CD14-positive monocyte (primary cell): ENCODE measurements around the gene RILPL1. TPM values are rescaled to one million over a fixed set of nuclear protein-coding genes. Genes with fewer than 3 reads are reported as not detected.
"Not testable (repeated sequence)": the region's sequence is repeated elsewhere in the genome, so short reads cannot be mapped to it uniquely, and the experiment has no call there.

Source experiments
- DNase-seq, 3 donors: peaks; one replicate each; pipeline ENCODE4 v3.0.0-alpha.2; 2011 to 2022
- H2AFZ ChIP-seq: 2 replicates; pipeline ENCODE4 v1.6.0; 2012; ENCODE audit warnings: mild to moderate bottlenecking, low read depth, low read length, inconsistent platforms; ENCODE audit not compliant: insufficient read depth, poor library complexity, severe bottlenecking
- H3K27ac ChIP-seq, 2 donors: 1 replicate in 1 of 2; 2 replicates in 1 of 2; pipeline ENCODE4 v1.5.1; 2012 to 2013; ENCODE audit warnings: low read length in 2 of 2, control low read depth in 1 of 2, inconsistent platforms in 1 of 2, low read depth in 1 of 2, mild to moderate bottlenecking in 1 of 2
- H3K27me3 ChIP-seq, 2 donors: one replicate each; pipeline versions ENCODE4 v1.6.0 to v1.6.1; 2011 to 2013; ENCODE audit warnings: low read length in 2 of 2; ENCODE audit not compliant: control insufficient read depth in 2 of 2, insufficient read depth in 2 of 2
- H3K36me3 ChIP-seq, 2 donors: replicated peaks in 1 of 2; 1 replicate in 1 of 2; 2 replicates in 1 of 2; pipeline versions ENCODE4 v1.5.1 to v1.6.1; 2012 to 2013; ENCODE audit warnings: low read length in 2 of 2, control low read depth in 1 of 2, inconsistent platforms in 1 of 2, mild to moderate bottlenecking in 1 of 2; ENCODE audit not compliant: insufficient read depth in 2 of 2, control insufficient read depth in 1 of 2
- H3K4me1 ChIP-seq, 2 donors: 1 replicate in 1 of 2; 2 replicates in 1 of 2; pipeline versions ENCODE4 v1.5.1 to v1.6.1; 2012 to 2013; ENCODE audit warnings: low read length in 2 of 2, control low read depth in 1 of 2, inconsistent platforms in 1 of 2, mild to moderate bottlenecking in 1 of 2, moderate library complexity in 1 of 2; ENCODE audit not compliant: insufficient read depth in 2 of 2, control insufficient read depth in 1 of 2
- H3K4me2 ChIP-seq: replicated peaks from 2 replicates; pipeline ENCODE3; 2012; ENCODE audit warnings: low read length, moderate library complexity, mild to moderate bottlenecking; ENCODE audit not compliant: poor library complexity, severe bottlenecking; ENCODE audit errors: extremely low read depth
- H3K4me3 ChIP-seq, 3 experiments: fragments of 200-600 bp in 1 of 3; sonication (generic) in 1 of 3; replicated peaks in 1 of 3; 1 replicate in 2 of 3; 2 replicates in 1 of 3; pipeline ENCODE4 v1.5.1; 2011 to 2013; ENCODE audit warnings: low read length in 3 of 3, mild to moderate bottlenecking in 3 of 3, control low read depth in 2 of 3, low read depth in 2 of 3, inconsistent platforms in 1 of 3, moderate library complexity in 1 of 3
- H3K79me2 ChIP-seq: 2 replicates; pipeline ENCODE4 v1.6.0; 2012; ENCODE audit warnings: mild to moderate bottlenecking, control low read depth, inconsistent platforms, low read length, moderate library complexity; ENCODE audit not compliant: insufficient read depth
- H3K9ac ChIP-seq: 2 replicates; pipeline ENCODE4 v1.6.0; 2017; ENCODE audit warnings: low read length, mild to moderate bottlenecking; ENCODE audit not compliant: insufficient read depth, poor library complexity, severe bottlenecking
- H3K9me3 ChIP-seq, 2 donors: replicated peaks in 1 of 2; 1 replicate in 1 of 2; 2 replicates in 1 of 2; pipeline versions ENCODE4 v1.5.1 to v1.6.1; 2012 to 2013; ENCODE audit warnings: low read length in 2 of 2, control low read depth in 1 of 2; ENCODE audit not compliant: control insufficient read depth in 1 of 2, insufficient read depth in 1 of 2
- H4K20me1 ChIP-seq: 2 replicates; pipeline ENCODE4 v1.6.0; 2012; ENCODE audit warnings: mild to moderate bottlenecking, low read length, control low read depth, moderate library complexity; ENCODE audit not compliant: insufficient read depth
- H3K27ac Mint-ChIP-seq, 7 donors: one replicate each; pipeline ENCODE4 v1.8.0; 2020; ENCODE audit warnings: mild to moderate bottlenecking in 7 of 7, mixed read lengths in 7 of 7, moderate library complexity in 6 of 7, inconsistent platforms in 2 of 7
- H3K27me3 Mint-ChIP-seq, 3 donors: one replicate each; pipeline ENCODE4 v1.8.0; 2021 to 2022; ENCODE audit warnings: low read depth in 3 of 3, mild to moderate bottlenecking in 3 of 3, mixed read lengths in 3 of 3, moderate library complexity in 3 of 3, inconsistent platforms in 1 of 3
- H3K36me3 Mint-ChIP-seq, 2 donors: one replicate each; pipeline ENCODE4 v1.8.0; 2020; ENCODE audit warnings: mixed read lengths in 2 of 2, inconsistent platforms in 1 of 2, mild to moderate bottlenecking in 1 of 2
- H3K4me1 Mint-ChIP-seq: one replicate; pipeline ENCODE4 v1.8.0; 2020; ENCODE audit warnings: mild to moderate bottlenecking, mixed read lengths
- H3K4me3 Mint-ChIP-seq, 2 donors: one replicate each; pipeline ENCODE4 v1.8.0; 2020; ENCODE audit warnings: mild to moderate bottlenecking in 2 of 2, mixed read lengths in 2 of 2, moderate library complexity in 1 of 2
- H3K9me3 Mint-ChIP-seq, 7 donors: one replicate each; pipeline ENCODE4 v1.8.0; 2020 to 2022; ENCODE audit warnings: mixed read lengths in 7 of 7, mild to moderate bottlenecking in 6 of 7, moderate library complexity in 6 of 7, inconsistent platforms in 2 of 7
- CTCF ChIP-seq: fragments of 200-600 bp; IDR thresholded peaks from one replicate; pipeline ENCODE4 v1.8.0; 2022; ENCODE audit warnings: antibody characterized with exemption, mild to moderate bottlenecking
- WGBS: methylation state at CpG from one replicate; pipeline ENCODE4 v1.1.5; 2013; ENCODE audit warnings: missing lambda C conversion rate; ENCODE audit not compliant: insufficient coverage; 5-methylcytosine and 5-hydroxymethylcytosine counted together
- intact Hi-C, 2 donors: fragments of 100-400 bp; cut with micrococcal nuclease; formaldehyde crosslinking; loops; one replicate each; pipeline versions ENCODE4 v1.15.0 to v1.15.1; 2023
- polyA plus RNA-seq, 3 donors: library from polyadenylated mRNA; depleted of rRNA in 1 of 3; unstranded in 2 of 3; stranded (reverse) in 1 of 3; fragments of 300-500 nt in 2 of 3; fragments of >200 nt in 1 of 3; fragmentation: Illumina TruSeq in 2 of 3; gene quantifications; 1 replicate in 2 of 3; 2 replicates in 1 of 3; pipeline ENCODE4 v1.2.3, GENCODE V29; 2012 to 2021

RILPL1 gene
- polyA plus RNA-seq, 3 donors: 1.2 TPM; not detected in 2

GRCh38 chr12:123554843-123555242 lies 21.3 kb upstream of the RILPL1 start:
- Mint-ChIP-seq H3K4me1 (peaks cover 51% of the 10 kb centered on the region), H3K27ac (peak overlapping the region; percentile 8 to 89 (median 66))
- H3K9me3 ChIP-seq, H3K9me3 Mint-ChIP-seq, intact Hi-C loops, H3K4me2 ChIP-seq, H3K27me3 Mint-ChIP-seq, H3K79me2 ChIP-seq, H4K20me1 ChIP-seq, H3K36me3 ChIP-seq, H3K9ac ChIP-seq, H3K27me3 ChIP-seq, DNase-seq, H2AFZ ChIP-seq, H3K4me3 ChIP-seq, H3K36me3 Mint-ChIP-seq, H3K4me3 Mint-ChIP-seq: not testable (repeated sequence)
- H3K27ac ChIP-seq: peak overlapping the region in 1 of 2 donors; percentile 50
- H3K4me1 ChIP-seq: peaks cover 44 to 54% of the 10 kb centered on the region in 2 donors
- WGBS: 75% methylated on average over 2 of the region's 5 CpGs

GRCh38 chr12:123554136-123554535 lies 20.6 kb upstream of the RILPL1 start:
- H3K79me2 ChIP-seq, H3K27me3 Mint-ChIP-seq, H3K36me3 ChIP-seq, H3K9me3 Mint-ChIP-seq, intact Hi-C loops, H3K9me3 ChIP-seq, H3K27me3 ChIP-seq, H3K9ac ChIP-seq, H3K36me3 Mint-ChIP-seq, H4K20me1 ChIP-seq: not testable (repeated sequence)
- WGBS: 0% methylated on average over 1 of the region's 2 CpGs
- Histone ChIP-seq H3K4me1 (peaks cover 37 to 47% of the 10 kb centered on the region in 2 donors), H3K4me3 (peak overlapping the region in 1 of 3 experiments; percentile 16), H3K27ac (peak overlapping the region in 1 of 2 donors; percentile 50), H3K4me2 (peak overlapping the region; percentile 7), H2AFZ (peak overlapping the region; percentile 24)
- Mint-ChIP-seq H3K27ac (peak overlapping the region; percentile 44 to 89 (median 80)), H3K4me1 (peaks cover 44% of the 10 kb centered on the region), H3K4me3 (peak overlapping the region in 1 of 2 donors; percentile 46)
- peak; percentile 17 to 44 (median 43) for DNase-seq

GRCh38 chr12:123550700-123551099 lies 17.2 kb upstream of the RILPL1 start:
- H3K27ac Mint-ChIP-seq: no peak overlapping the region
- H3K4me2 ChIP-seq: no peak overlapping the region
- H3K4me1 Mint-ChIP-seq: peaks cover 40% of the 10 kb centered on the region
- no peaks in the 10 kb centered on the region for H3K36me3 ChIP-seq
- peaks cover 0 to 4% (median 2%) of the 10 kb centered on the region in 7 donors for H3K9me3 Mint-ChIP-seq
- peaks cover 8 to 14% (median 13%) of the 10 kb centered on the region in 3 donors for H3K27me3 Mint-ChIP-seq
- no peak overlapping the region for H3K4me3 ChIP-seq
- no peak for TF ChIP-seq CTCF
- H3K4me3 Mint-ChIP-seq: no peak overlapping the region
- no peaks in the 10 kb centered on the region for H3K79me2 ChIP-seq
- no peak overlapping the region for H2AFZ ChIP-seq
- peaks cover 35 to 42% of the 10 kb centered on the region in 2 donors for H3K4me1 ChIP-seq
- H3K9ac ChIP-seq: no peak overlapping the region
- H4K20me1 ChIP-seq: no peaks in the 10 kb centered on the region
- intact Hi-C loops: no loop called here
- DNase-seq: no peak
- no peaks in the 10 kb centered on the region for H3K36me3 Mint-ChIP-seq
- H3K27me3 ChIP-seq: no peaks in the 10 kb centered on the region
- 85% methylated on average over 2 of the region's 2 CpGs for WGBS
- H3K9me3 ChIP-seq: no peaks in the 10 kb centered on the region
- H3K27ac ChIP-seq: no peak overlapping the region
